Measurements from ENCODE around the gene FBXW5.

FBXW5 gene

GRCh38 chr9:136949817-136950655 is 5.5 kb upstream of the FBXW5 start:
- Histone ChIP-seq H4K20me1 (ENCODE audit: insufficient read depth, low read length, poor library complexity, severe bottlenecking) (no peaks in the 10 kb centered on the region), H2AFZ (ENCODE audit: low read length) (peak overlapping the region; percentile 59), H3K4me2 (ENCODE audit: low read depth, low read length, poor library complexity, severe bottlenecking) (peak overlapping the region; percentile 93), H3K9me3 (ENCODE audit: insufficient read depth, low read depth, low read length) (no peaks in the 10 kb centered on the region), H3K36me3 (ENCODE audit: insufficient read depth, low read length) (no peaks in the 10 kb centered on the region), H3K27me3 (ENCODE audit: insufficient read depth, low read length, poor library complexity, severe bottlenecking) (no peaks in the 10 kb centered on the region), H3K9me2 (replicated peaks; ENCODE audit: low read depth, low read length) (no peaks in the 10 kb centered on the region), H3K4me3 (ENCODE audit: low read length, poor library complexity, severe bottlenecking) (peak overlapping the region; percentile 79), H3K79me2 (ENCODE audit: insufficient read depth, low read length) (no peaks in the 10 kb centered on the region), H3F3A (ENCODE audit: low read depth) (no peaks in the 10 kb centered on the region), H3K9ac (ENCODE audit: low read depth, low read length, poor library complexity, severe bottlenecking) (peak overlapping the region; percentile 97), H3K4me1 (ENCODE audit: insufficient read depth, low read length, poor library complexity, severe bottlenecking) (peaks cover 14% of the 10 kb centered on the region)
- TF ChIP-seq EZH2phosphoT487 (IDR thresholded peaks at IDR 0.05; ENCODE audit: borderline replicate concordance) (no peak), CTCF (conservative IDR thresholded peaks at IDR 0.05; ENCODE audit: low read length) (peak; percentile 31; the same call in 1 of the 2 replicates)

GRCh38 chr9:136949239-136949816 is 4.8 kb upstream of the FBXW5 start:
- Histone ChIP-seq H3K9me3 (ENCODE audit: insufficient read depth, low read depth, low read length) (no peaks in the 10 kb centered on the region), H3K9me2 (replicated peaks; ENCODE audit: low read depth, low read length) (no peaks in the 10 kb centered on the region), H3K4me1 (ENCODE audit: insufficient read depth, low read length, poor library complexity, severe bottlenecking) (peaks cover 17% of the 10 kb centered on the region), H3F3A (ENCODE audit: low read depth) (no peaks in the 10 kb centered on the region), H3K36me3 (ENCODE audit: insufficient read depth, low read length) (no peaks in the 10 kb centered on the region), H2AFZ (ENCODE audit: low read length) (peak overlapping the region; percentile 22; the same call in 1 of the 2 replicates), H4K20me1 (ENCODE audit: insufficient read depth, low read length, poor library complexity, severe bottlenecking) (no peaks in the 10 kb centered on the region), H3K27me3 (ENCODE audit: insufficient read depth, low read length, poor library complexity, severe bottlenecking) (no peaks in the 10 kb centered on the region), H3K79me2 (ENCODE audit: insufficient read depth, low read length) (no peaks in the 10 kb centered on the region), H3K9ac (ENCODE audit: low read depth, low read length, poor library complexity, severe bottlenecking) (peak overlapping the region; percentile 97), H3K4me3 (ENCODE audit: low read length, poor library complexity, severe bottlenecking) (peak overlapping the region; percentile 79), H3K4me2 (ENCODE audit: low read depth, low read length, poor library complexity, severe bottlenecking) (peak overlapping the region; percentile 93)
- TF ChIP-seq EZH2phosphoT487 (IDR thresholded peaks at IDR 0.05; ENCODE audit: borderline replicate concordance), result no peak
- TF ChIP-seq CTCF (conservative IDR thresholded peaks at IDR 0.05; ENCODE audit: low read length), result no peak

GRCh38 chr9:136947955-136948510 is 3.5 kb upstream of the FBXW5 start:
- Histone ChIP-seq H4K20me1 (ENCODE audit: insufficient read depth, low read length, poor library complexity, severe bottlenecking) (peaks cover 11% of the 10 kb centered on the region), H3F3A (ENCODE audit: low read depth) (no peaks in the 10 kb centered on the region), H3K36me3 (ENCODE audit: insufficient read depth, low read length) (no peaks in the 10 kb centered on the region), H3K4me1 (ENCODE audit: insufficient read depth, low read length, poor library complexity, severe bottlenecking) (peaks cover 23% of the 10 kb centered on the region), H3K9me3 (ENCODE audit: insufficient read depth, low read depth, low read length) (no peaks in the 10 kb centered on the region), H3K79me2 (ENCODE audit: insufficient read depth, low read length) (peaks cover 12% of the 10 kb centered on the region), H3K27me3 (ENCODE audit: insufficient read depth, low read length, poor library complexity, severe bottlenecking) (no peaks in the 10 kb centered on the region), H3K4me2 (ENCODE audit: low read depth, low read length, poor library complexity, severe bottlenecking) (no peak overlapping the region), H3K4me3 (ENCODE audit: low read length, poor library complexity, severe bottlenecking) (no peak overlapping the region), H3K9me2 (replicated peaks; ENCODE audit: low read depth, low read length) (no peaks in the 10 kb centered on the region), H3K9ac (ENCODE audit: low read depth, low read length, poor library complexity, severe bottlenecking) (no peak overlapping the region), H2AFZ (ENCODE audit: low read length) (no peak overlapping the region)
- no peak for TF ChIP-seq EZH2phosphoT487 (IDR thresholded peaks at IDR 0.05; ENCODE audit: borderline replicate concordance)
- TF ChIP-seq CTCF (conservative IDR thresholded peaks at IDR 0.05; ENCODE audit: low read length), result peak; percentile 59
